Motor neuron (in vitro differentiated cells): Measurements from ENCODE around the gene LMNTD1. TPM values are rescaled to one million over a fixed set of nuclear protein-coding genes. Genes with fewer than 3 reads are reported as not detected.
"Not testable (repeated sequence)": the region's sequence is repeated elsewhere in the genome, so short reads cannot be mapped to it uniquely, and the experiment has no call there.

ENCODE experiments used
- ATAC-seq, 8 experiments: fragments of 200-7000 bp; cut with Tn5 transposase; replicated peaks in 6 of 8; 2 replicates each; pipeline ENCODE4 v1.8.0; 2021; ENCODE audit warnings: mild to moderate bottlenecking in 8 of 8, moderate library complexity in 8 of 8
- H3K27ac ChIP-seq, 2 donors: fragments of 250-450 bp; sonication (Bioruptor Pico); 2 replicates each; pipeline ENCODE4 v1.9.0; 2021; ENCODE audit warnings: antibody characterized with exemption in 2 of 2, mild to moderate bottlenecking in 2 of 2, moderate library complexity in 1 of 2
- H3K4me1 ChIP-seq, 2 donors: fragments of 250-450 bp; sonication (Bioruptor Pico); replicated peaks in 1 of 2; 2 replicates each; pipeline ENCODE4 v1.6.1; 2021; ENCODE audit warnings: antibody characterized with exemption in 2 of 2, mild to moderate bottlenecking in 2 of 2, moderate library complexity in 1 of 2
- H3K4me3 ChIP-seq, 5 donors: fragments of 250-450 bp; sonication (Bioruptor Pico); 2 replicates each; pipeline ENCODE4 v1.9.0; 2021; ENCODE audit warnings: antibody characterized with exemption in 5 of 5, mild to moderate bottlenecking in 5 of 5, moderate library complexity in 4 of 5
- WGBS, 10 experiments: fragments of 450-650 bp; shearing (Covaris generic); methylation state at CpG; one replicate each; pipeline ENCODE4 v1.0.0; 2022; 5-methylcytosine and 5-hydroxymethylcytosine counted together
- in situ Hi-C, 9 experiments: fragments of 400-800 bp; cut with MboI; loops; one replicate each; pipeline ENCODE4 v1.15.0; 2021; ENCODE audit warnings: low sequenced_read_pairs in 9 of 9, low pct_unique_long_range_greater_than_20kb in 2 of 9; ENCODE audit not compliant: unreplicated experiment in 9 of 9
- total RNA-seq, 8 experiments: library from RNA; unstranded; fragments of 300-600 nt; gene quantifications; 2 replicates each; pipeline versions ENCODE4 v1.2.3 to v1.2.4, GENCODE V29; 2022

Gene LMNTD1
- total RNA-seq, 8 experiments from 2014 or later: 3.5 to 10.2 TPM; not detected in 6

DNA sequence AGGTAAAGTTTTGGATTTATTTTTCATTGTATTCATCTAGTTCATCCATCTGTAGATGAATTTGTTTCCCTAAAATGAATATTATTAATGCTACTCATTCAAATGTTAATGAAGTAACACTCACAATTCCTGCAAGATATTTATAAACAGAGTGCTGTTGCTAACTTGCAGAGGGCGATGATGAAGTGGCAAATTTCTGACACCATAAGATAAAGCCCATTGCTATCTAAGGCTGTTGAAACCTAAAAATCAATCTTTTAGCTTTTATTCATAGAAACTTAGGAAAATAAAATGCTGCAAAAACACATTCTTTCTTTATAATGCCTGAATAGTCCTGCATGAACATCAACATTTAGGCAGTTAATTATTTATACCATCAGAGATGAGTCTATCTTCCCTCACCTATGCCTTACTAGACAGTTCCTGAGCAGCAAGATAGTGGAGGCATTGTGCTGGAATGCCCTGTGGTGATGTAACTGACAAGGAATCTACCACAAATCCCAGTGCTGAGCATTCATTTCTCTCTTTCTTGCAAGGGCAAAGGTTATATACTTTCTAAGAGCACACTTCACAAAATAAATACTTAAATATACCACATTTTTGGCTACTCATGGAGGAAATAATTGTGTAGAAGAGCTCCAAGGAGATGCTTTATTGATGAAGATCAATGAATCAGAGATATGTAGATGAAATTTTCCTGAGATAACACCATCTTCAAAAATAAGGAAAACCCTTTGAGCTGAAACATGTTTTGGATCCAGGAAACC lies 57.6 kb downstream of the LMNTD1 start:
- WGBS, 10 experiments: 22 to 100% (median 81%) methylated on average over 1 of the region's 1 CpG; no CpG with 5 or more reads in 3 of the 10 experiments
- Histone ChIP-seq H3K4me3 (no peak overlapping the region), H3K4me1 (peaks cover 0 to 6% of the 10 kb centered on the region in 2 donors), H3K27ac (no peak overlapping the region)
- in situ Hi-C loops: no loop called here
- ATAC-seq: peak in 3 of 8 experiments; percentile 38 to 79 (median 45)

DNA sequence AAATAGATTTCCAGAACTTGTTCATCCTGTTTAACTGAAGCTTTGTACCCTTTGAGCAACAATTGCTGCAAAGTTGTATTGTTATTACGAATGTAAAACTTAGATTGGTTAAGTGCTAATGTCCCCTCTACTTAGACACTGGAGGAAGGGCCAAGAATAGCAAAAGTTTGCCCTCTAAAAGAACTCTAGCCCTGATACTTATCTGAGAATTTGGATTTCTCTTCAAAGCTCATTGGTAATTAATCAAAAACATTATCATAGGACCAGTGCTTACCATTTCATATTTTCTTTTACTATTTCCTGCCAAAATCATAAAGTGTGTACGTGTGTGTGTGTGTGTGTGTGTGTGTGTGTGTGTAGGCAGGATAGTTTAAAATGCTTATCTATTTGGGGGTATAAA lies 58.2 kb downstream of the LMNTD1 start:
- Histone ChIP-seq H3K4me3 (no peak overlapping the region), H3K4me1 (peaks cover 0 to 6% of the 10 kb centered on the region in 2 donors), H3K27ac (no peak overlapping the region)
- ATAC-seq: no peak
- in situ Hi-C loops: no loop called here
- WGBS, 10 experiments: 17 to 80% (median 50%) methylated on average over 1 to 2 of the region's 2 CpGs; no CpG with 5 or more reads in 1 of the 10 experiments

DNA sequence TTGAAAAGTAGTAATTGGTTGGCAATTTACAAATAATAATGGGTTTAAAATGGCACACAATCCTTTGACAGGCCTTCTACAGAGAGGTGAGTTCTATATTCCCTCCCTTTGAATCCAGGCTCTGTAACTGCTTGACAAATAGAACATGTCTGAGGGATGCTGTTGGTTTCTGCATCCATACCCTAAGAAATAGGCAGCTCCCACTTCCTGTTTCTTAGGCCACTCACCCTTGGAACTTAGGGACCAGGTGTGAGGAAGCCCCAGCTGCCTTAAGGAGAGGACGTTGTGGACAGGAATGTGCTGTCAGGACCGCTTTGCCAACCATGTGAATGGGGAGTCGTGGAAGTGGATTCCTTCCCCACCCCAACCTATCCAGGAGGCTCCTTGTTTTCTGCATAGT lies 59.4 kb downstream of the LMNTD1 start:
- Histone ChIP-seq H3K4me3 (no peak overlapping the region), H3K4me1 (peaks cover 0 to 7% of the 10 kb centered on the region in 2 donors), H3K27ac (no peak overlapping the region)
- no peak for ATAC-seq
- 50 to 100% (median 86%) methylated on average over 1 to 2 of the region's 3 CpGs; no CpG with 5 or more reads in 4 of the 10 experiments for whole genome bisulfite sequencing, 10 experiments
- in situ Hi-C loops: no loop called here

DNA sequence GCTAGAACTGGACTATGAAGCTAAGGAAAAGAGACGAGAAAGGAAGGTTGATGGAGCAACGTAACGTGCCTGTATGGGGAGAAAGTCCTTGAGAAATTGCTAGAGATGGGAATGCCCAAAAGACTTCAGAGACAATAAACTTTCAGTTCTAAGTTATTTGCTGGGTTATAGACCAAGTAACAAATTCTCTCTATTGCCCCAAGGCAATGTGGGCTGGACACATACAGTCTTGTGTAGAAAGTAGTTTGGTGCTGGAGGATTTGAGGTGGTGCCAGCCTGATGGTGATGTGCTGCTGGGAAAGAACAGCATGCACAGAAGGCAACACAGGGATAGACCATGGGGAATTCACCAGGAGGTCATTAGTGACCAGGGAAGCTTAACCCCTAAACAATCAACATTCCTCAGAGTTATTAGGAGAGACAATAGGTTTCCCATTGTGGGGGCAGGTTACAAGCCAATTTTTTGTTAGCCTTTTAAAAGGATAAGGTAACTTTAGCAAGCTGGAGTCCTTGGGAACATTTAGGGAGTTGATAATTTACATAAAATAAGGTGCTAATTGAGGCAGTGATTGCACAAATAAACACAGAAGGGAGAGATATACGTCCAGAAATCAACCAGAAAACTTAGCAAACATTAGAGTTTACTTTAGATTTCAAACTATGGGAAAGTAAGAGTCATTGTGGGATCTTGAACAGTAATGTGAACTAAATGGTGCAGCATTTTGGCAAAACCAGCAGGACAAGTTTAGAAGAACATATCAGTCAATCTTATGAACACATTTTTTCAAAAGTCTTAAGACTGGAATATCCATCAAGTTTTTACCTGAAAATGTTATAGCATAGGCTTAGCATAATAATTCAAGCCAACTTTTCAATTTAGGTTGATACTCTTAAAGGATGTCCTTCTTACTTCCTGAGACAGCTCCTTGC lies 61.4 kb downstream of the LMNTD1 start:
- 11 to 100% (median 74%) methylated on average over 1 to 4 of the region's 4 CpGs; no CpG with 5 or more reads in 1 of the 10 experiments for WGBS, 10 experiments
- no peak overlapping the region for H3K4me3 ChIP-seq
- no peak overlapping the region for H3K27ac ChIP-seq
- H3K4me1 ChIP-seq: peaks cover 0 to 8% of the 10 kb centered on the region in 2 donors
- in situ Hi-C loops: no loop called here
- ATAC-seq: no peak

DNA sequence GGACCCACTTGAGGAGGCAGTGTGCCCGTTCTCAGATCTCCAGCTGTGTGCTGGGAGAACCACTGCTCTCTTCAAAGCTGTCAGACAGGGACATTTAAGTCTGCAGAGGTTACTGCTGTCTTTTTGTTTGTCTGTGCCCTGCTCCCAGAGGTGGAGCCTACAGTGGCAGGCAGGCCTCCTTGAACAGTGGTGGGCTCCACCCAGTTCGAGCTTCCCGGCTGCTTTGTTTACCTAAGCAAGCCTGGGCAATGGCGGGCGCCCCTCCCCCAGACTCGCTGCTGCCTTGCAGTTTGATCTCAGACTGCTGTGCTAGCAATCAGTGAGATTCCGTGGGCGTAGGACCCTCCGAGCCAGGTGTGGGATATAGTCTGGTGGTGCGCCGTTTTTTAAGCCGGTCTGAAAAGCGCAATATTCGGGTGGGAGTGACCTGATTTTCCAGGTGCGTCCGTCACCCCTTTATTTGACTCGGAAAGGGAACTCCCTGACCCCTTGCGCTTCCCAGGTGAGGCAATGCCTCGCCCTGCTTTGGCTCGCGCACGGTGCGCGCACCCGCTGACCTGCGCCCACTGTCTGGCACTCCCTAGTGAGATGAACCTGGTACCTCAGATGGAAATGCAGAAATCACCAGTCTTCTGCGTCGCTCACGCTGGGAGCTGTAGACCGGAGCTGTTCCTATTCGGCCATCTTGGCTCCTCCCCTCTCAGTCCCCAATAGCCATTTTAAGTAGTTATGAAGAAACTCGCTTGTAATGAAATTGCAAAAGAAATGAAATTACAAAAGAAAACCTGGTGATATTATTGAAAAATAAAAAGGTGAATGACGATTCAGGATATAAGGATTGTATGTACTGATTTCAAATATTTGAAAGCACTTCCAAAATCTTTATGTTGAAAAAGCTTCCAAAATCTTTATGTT lies 63.9 kb downstream of the LMNTD1 start:
- H3K27ac ChIP-seq, H3K4me1 ChIP-seq, in situ Hi-C loops, ATAC-seq: not testable (repeated sequence)
- peak overlapping the region in 1 of 5 donors; percentile 37 for H3K4me3 ChIP-seq
- WGBS, 10 experiments: 67 to 100% (median 86%) methylated on average over 1 to 4 of the region's 33 CpGs

DNA sequence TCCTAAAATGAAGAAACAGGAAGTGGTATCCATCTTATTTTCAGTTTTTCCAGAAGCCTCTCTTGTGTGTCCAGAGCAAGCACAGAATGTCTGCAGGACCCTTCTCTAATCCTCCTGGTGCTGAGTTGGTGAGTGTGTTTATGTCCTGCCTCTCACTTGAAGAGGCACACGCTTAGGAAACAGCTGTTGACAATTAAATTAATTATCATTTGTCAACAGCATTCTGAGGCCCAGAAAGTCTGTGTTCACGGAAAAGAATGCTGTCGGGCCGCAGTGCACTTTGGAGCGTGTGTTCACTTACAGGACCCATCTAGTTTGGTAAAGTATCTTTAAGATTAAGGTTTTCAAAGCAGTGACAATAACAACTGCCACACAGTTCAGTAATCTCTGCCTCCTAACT lies 70.5 kb downstream of the LMNTD1 start:
- Histone ChIP-seq H3K4me1 (peaks cover 0 to 3% of the 10 kb centered on the region in 2 donors), H3K4me3 (no peak overlapping the region), H3K27ac (no peak overlapping the region)
- 0 to 87% (median 50%) methylated on average over 1 to 5 of the region's 5 CpGs; no CpG with 5 or more reads in 1 of the 10 experiments for WGBS, 10 experiments
- peak in 2 of 8 experiments; percentile 70 to 71 for ATAC-seq
- in situ Hi-C loops: no loop called here

DNA sequence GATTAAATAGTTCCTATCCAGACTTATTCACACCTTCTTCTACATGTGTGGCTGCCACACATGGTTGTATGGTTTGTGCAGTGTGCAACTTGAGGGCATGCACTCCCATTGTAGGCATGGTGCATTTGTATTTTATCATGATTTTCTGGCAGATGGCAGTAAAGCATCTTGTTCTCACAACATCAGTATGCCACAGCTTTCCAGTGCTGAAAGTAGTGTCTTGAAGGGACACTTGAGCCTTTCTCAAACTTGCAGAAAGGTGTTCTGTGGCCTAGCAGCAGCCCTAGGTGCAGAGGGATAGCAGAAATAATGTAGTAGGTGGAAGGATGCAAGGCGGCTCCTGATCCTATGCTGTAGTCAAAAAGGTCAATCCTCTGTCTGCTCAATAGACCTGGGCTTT lies 72.9 kb downstream of the LMNTD1 start:
- no peak overlapping the region for H3K27ac ChIP-seq
- H3K4me1 ChIP-seq: peaks cover 0 to 3% of the 10 kb centered on the region in 2 donors
- no peak for ATAC-seq
- in situ Hi-C loops: no loop called here
- WGBS, 10 experiments: 67 to 100% (median 90%) methylated on average over 1 of the region's 1 CpG; no CpG with 5 or more reads in 5 of the 10 experiments
- no peak overlapping the region for H3K4me3 ChIP-seq

DNA sequence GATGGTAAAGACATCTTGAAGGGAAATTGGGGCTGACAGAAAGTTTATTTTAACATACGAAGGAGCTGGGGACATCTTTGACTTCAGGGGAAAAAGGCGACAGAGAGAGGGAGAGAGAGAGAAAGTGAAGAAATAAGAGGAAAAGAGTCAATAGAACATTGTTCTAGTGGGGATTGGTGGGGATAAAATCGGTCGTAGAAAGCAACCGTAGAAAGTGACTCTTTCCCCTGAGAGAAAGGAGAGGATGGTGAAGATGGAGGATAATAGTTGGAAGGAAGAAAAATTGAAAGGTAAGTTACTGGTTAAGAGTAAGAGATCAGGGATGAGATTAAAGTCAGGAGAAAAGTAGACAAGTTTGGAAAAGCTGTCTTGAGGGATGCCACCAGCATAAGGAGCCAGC lies 75.9 kb downstream of the LMNTD1 start:
- in situ Hi-C loops: no loop called here
- H3K4me3 ChIP-seq: no peak overlapping the region
- no peaks in the 10 kb centered on the region for H3K4me1 ChIP-seq
- 81 to 100% (median 94%) methylated on average over 1 to 5 of the region's 5 CpGs for WGBS, 10 experiments
- H3K27ac ChIP-seq: no peak overlapping the region
- ATAC-seq: no peak

DNA sequence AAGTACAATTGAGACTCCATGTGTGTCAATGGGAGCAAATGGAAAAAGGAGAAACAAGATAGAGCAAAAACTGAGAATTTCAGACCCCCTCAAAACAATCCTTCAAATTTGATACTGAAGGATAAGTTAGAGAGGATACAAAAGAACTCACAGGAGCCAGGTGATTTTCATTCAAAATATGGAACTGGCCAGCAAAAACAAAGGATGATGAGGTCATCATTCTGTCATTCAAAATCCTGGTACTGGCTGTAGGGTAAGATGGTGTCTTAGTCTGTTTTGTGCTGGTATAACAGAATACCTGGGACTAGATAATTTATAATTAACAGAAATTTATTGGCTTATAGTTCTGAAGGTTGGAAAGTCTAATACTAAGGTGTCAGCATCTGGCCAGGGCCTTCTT lies 80.6 kb downstream of the LMNTD1 start:
- no peaks in the 10 kb centered on the region for H3K4me1 ChIP-seq
- no peak overlapping the region for H3K27ac ChIP-seq
- no peak overlapping the region for H3K4me3 ChIP-seq
- in situ Hi-C loops: no loop called here
- ATAC-seq: no peak

DNA sequence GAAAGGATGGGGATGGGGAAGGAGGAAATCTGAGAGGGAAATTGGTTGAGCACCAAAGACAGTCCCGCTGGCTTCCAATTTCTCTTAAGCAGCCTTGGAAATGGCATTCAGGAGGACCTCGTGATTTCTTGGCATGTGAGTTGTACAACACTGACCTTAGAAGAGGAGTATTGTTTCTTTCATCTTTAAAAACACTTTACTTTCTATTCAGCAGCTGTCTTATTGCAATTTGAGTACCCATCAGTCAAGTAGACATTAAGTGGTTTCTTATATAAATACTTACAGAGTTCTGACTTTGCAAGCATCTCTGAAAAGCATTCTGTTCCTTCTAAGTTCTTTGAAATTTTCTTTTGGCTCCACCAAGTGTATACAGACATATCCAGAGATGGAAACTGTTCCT lies 83.2 kb downstream of the LMNTD1 start:
- Histone ChIP-seq H3K4me1 (no peaks in the 10 kb centered on the region), H3K27ac (no peak overlapping the region), H3K4me3 (no peak overlapping the region)
- 50 to 100% (median 88%) methylated on average over 1 to 2 of the region's 2 CpGs; no CpG with 5 or more reads in 1 of the 10 experiments for WGBS, 10 experiments
- in situ Hi-C loops: no loop called here
- ATAC-seq: peak in 1 of 8 experiments; percentile 21

DNA sequence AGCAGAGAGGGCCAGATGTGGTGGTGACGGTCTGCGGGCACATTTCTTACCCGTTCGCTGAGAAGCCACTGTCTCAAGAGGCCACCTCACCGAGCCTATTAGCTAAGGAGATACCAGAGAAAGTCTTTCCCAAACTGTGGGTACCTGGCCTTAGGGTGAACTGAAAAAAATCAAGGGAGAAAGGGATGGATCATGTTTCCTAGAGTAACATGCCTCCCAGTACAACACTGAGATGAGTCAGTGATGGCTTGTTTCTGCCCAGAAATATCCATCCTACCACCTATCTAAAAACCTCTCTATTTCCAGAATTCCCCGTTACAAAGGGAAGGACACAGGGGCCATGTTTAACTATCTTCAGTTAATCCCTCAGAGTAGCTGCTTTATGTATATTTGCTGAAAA lies 83.7 kb downstream of the LMNTD1 start:
- in situ Hi-C loops: no loop called here
- no peak for ATAC-seq
- H3K4me3 ChIP-seq: no peak overlapping the region
- H3K4me1 ChIP-seq: no peaks in the 10 kb centered on the region
- 75 to 100% (median 90%) methylated on average over 1 to 4 of the region's 6 CpGs; no CpG with 5 or more reads in 6 of the 10 experiments for WGBS, 10 experiments
- no peak overlapping the region for H3K27ac ChIP-seq

DNA sequence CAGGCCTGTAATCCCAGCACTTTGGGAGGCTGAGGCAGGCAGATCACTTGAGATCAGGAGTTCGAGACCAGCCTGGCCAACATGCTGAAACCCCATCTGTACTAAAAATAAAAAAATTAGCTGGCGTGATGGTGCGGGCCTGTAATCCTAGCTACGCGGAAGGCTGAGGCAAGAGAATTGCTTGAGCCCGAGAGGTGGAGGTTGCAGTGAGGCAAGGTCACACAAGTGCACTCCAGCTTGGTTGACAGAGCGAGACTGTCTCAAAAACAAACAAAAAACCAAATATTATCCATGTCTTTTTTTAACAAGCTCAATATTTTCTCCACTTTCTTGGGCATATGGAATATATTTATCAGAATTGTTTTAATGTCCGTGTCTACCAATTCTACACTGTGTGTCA lies 89.6 kb downstream of the LMNTD1 start:
- Histone ChIP-seq H3K27ac (no peak overlapping the region), H3K4me1 (no peaks in the 10 kb centered on the region), H3K4me3 (no peak overlapping the region)
- no peak for ATAC-seq
- in situ Hi-C loops: no loop called here
- WGBS, 10 experiments: 50 to 100% (median 96%) methylated on average over 1 to 8 of the region's 8 CpGs; no CpG with 5 or more reads in 1 of the 10 experiments
